Astrocyte (in vitro differentiated cells and primary cell): ENCODE data around the gene TCEANC.

Source experiments
- CTCF ChIP-seq: IDR thresholded peaks from 2 replicates; pipeline ENCODE4 v1.5.1; 2011; ENCODE audit warnings: low read depth, mild to moderate bottlenecking, inconsistent platforms, low read length, moderate library complexity; ENCODE audit not compliant: insufficient read depth
- EZH2 ChIP-seq: IDR thresholded peaks from 2 replicates; pipeline ENCODE4 v1.6.1; 2012; ENCODE audit warnings: mild to moderate bottlenecking, low read length, inconsistent platforms; ENCODE audit not compliant: insufficient read depth

- TF ChIP-seq CTCF: no peak
- TF ChIP-seq EZH2: no peak
These were observed 49.3 kb downstream of the TCEANC start for GRCh38 chrX:13702111-13702789.
